NOMO-1 treated with dmso at 0.1 percent for 144 hours (cell line): ENCODE data around the gene CNTNAP4.

Experiments used
- DNase-seq: peaks from one replicate; lab custom pipeline; 2025; ENCODE audit not compliant: unreplicated experiment; lab: John Stamatoyannopoulos, UW

The CNTNAP4 gene

GRCh38 chr16:76303637-76304314 lies 26.6 kb downstream of the CNTNAP4 start:
- DNase-seq = no peak

GRCh38 chr16:76309639-76310335 lies 32.6 kb downstream of the CNTNAP4 start:
- no peak for DNase-seq

- no peak for DNase-seq
Measured at GRCh38 chr16:76311260-76311659, 34.1 kb downstream of the CNTNAP4 start.

- no peak for DNase-seq
Measured at GRCh38 chr16:76318565-76318964, 41.4 kb downstream of the CNTNAP4 start.

- no peak for DNase-seq
Measured at GRCh38 chr16:76329106-76329505, 51.9 kb downstream of the CNTNAP4 start.

GRCh38 chr16:76335180-76335974 lies 58.2 kb downstream of the CNTNAP4 start:
- no peak for DNase-seq

- no peak for DNase-seq
Measured at GRCh38 chr16:76336112-76336511, 58.9 kb downstream of the CNTNAP4 start.

- DNase-seq = no peak
Measured at GRCh38 chr16:76338472-76338871, 61.3 kb downstream of the CNTNAP4 start.

GRCh38 chr16:76343769-76344168 lies 66.6 kb downstream of the CNTNAP4 start:
- DNase-seq = no peak

- DNase-seq = no peak
Measured at GRCh38 chr16:76345163-76345661, 68.0 kb downstream of the CNTNAP4 start.

- DNase-seq = no peak
Measured at GRCh38 chr16:76346210-76346609, 69.0 kb downstream of the CNTNAP4 start.

GRCh38 chr16:76351441-76351840 lies 74.2 kb downstream of the CNTNAP4 start:
- no peak for DNase-seq

- no peak for DNase-seq
Measured at GRCh38 chr16:76360404-76360803, 83.2 kb downstream of the CNTNAP4 start.

- DNase-seq = no peak
Measured at GRCh38 chr16:76370344-76370743, 93.1 kb downstream of the CNTNAP4 start.

- no peak for DNase-seq
Measured at GRCh38 chr16:76371441-76371840, 94.2 kb downstream of the CNTNAP4 start.

GRCh38 chr16:76373998-76374397 lies 96.8 kb downstream of the CNTNAP4 start:
- DNase-seq = no peak

- no peak for DNase-seq
Measured at GRCh38 chr16:76376988-76377387, 99.8 kb downstream of the CNTNAP4 start.

GRCh38 chr16:76378020-76378419 lies 100.8 kb downstream of the CNTNAP4 start:
- no peak for DNase-seq

- no peak for DNase-seq
Measured at GRCh38 chr16:76381096-76381495, 103.9 kb downstream of the CNTNAP4 start.

GRCh38 chr16:76385601-76386230 lies 108.5 kb downstream of the CNTNAP4 start:
- no peak for DNase-seq

GRCh38 chr16:76386784-76387183 lies 109.6 kb downstream of the CNTNAP4 start:
- DNase-seq = peak; percentile 16
